BLaER1 treated with 17β-estradiol and CSF1 and Interleukin-3, amounts not matched to agents 10 nM and 100 nM (cell line): Measurements from ENCODE around the gene RFESD.
A peak's percentile ranks its signal among the peaks of the same experiment; 100 is the strongest.
"Not testable (repeated sequence)": the region's sequence is repeated elsewhere in the genome, so short reads cannot be mapped to it uniquely, and the experiment has no call there.

Source experiments
- H3K27ac ChIP-seq, 11 experiments: shearing (Covaris generic); formaldehyde crosslinking; 2 replicates each; pipeline ENCODE4 v1.8.1; 2022
- H3K27me3 ChIP-seq, 11 experiments: shearing (Covaris generic); formaldehyde crosslinking; 2 replicates each; pipeline ENCODE4 v1.8.1; 2022
- H3K36me3 ChIP-seq, 11 experiments: shearing (Covaris generic); formaldehyde crosslinking; 2 replicates each; pipeline ENCODE4 v1.8.1; 2022
- H3K4me1 ChIP-seq, 10 experiments: shearing (Covaris generic); formaldehyde crosslinking; 2 replicates each; pipeline ENCODE4 v1.8.1; 2022
- H3K4me2 ChIP-seq, 11 experiments: shearing (Covaris generic); formaldehyde crosslinking; 2 replicates each; pipeline ENCODE4 v1.8.1; 2022
- H3K4me3 ChIP-seq, 10 experiments: shearing (Covaris generic); formaldehyde crosslinking; 2 replicates each; pipeline ENCODE4 v1.8.1; 2022
- H3K9ac ChIP-seq, 11 experiments: shearing (Covaris generic); formaldehyde crosslinking; 2 replicates each; pipeline ENCODE4 v1.8.1; 2022
- H3K9me3 ChIP-seq, 11 experiments: shearing (Covaris generic); formaldehyde crosslinking; replicated peaks in 1 of 11; 2 replicates each; pipeline ENCODE4 v1.8.1; 2022
- H4K20me1 ChIP-seq, 11 experiments: shearing (Covaris generic); formaldehyde crosslinking; 2 replicates each; pipeline ENCODE4 v1.8.1; 2022
- Cebpa-rat ChIP-seq, 11 experiments: shearing (Covaris generic); IDR thresholded peaks; 2 replicates each; pipeline ENCODE4 v1.8.1; 2022

Gene RFESD

GRCh38 chr5:95633671-95634070, 12.9 kb upstream of the RFESD start:
- Histone ChIP-seq H3K4me2 (no peak overlapping the region), H3K27ac (no peak overlapping the region), H4K20me1 (no peaks in the 10 kb centered on the region), H3K36me3 (no peaks in the 10 kb centered on the region), H3K4me3 (no peak overlapping the region), H3K27me3 (no peaks in the 10 kb centered on the region), H3K9ac (no peak overlapping the region), H3K9me3 (peaks cover 0 to 14% (median 7%) of the 10 kb centered on the region in 11 experiments; a peak in 11 of 22 replicates), H3K4me1 (peaks cover 17 to 37% (median 30%) of the 10 kb centered on the region in 10 experiments; a peak in 19 of 20 replicates)
- no peak for TF ChIP-seq Cebpa-rat (IDR thresholded peaks at IDR 0.05)

- Histone ChIP-seq H4K20me1 (no peaks in the 10 kb centered on the region), H3K36me3 (no peaks in the 10 kb centered on the region), H3K4me2 (no peak overlapping the region), H3K9me3 (peaks cover 0 to 12% (median 5%) of the 10 kb centered on the region in 11 experiments; a peak in 10 of 22 replicates), H3K4me3 (no peak overlapping the region), H3K4me1 (peaks cover 15 to 33% (median 26%) of the 10 kb centered on the region in 10 experiments; a peak in 18 of 20 replicates), H3K9ac (no peak overlapping the region), H3K27me3 (no peaks in the 10 kb centered on the region), H3K27ac (no peak overlapping the region)
- TF ChIP-seq Cebpa-rat (IDR thresholded peaks at IDR 0.05), result no peak
Observed at GRCh38 chr5:95634081-95634480, 12.5 kb upstream of the RFESD start.

- H3K4me3 ChIP-seq, result no peak overlapping the region
Observed at GRCh38 chr5:95638632-95639031, 7.9 kb upstream of the RFESD start.

GRCh38 chr5:95641741-95642220, 4.8 kb upstream of the RFESD start:
- H3K4me1 ChIP-seq, result peaks cover 3 to 20% (median 13%) of the 10 kb centered on the region in 10 experiments; a peak in 18 of 20 replicates
- no peaks in the 10 kb centered on the region for H4K20me1 ChIP-seq
- TF ChIP-seq Cebpa-rat (IDR thresholded peaks at IDR 0.05), result no peak
- no peaks in the 10 kb centered on the region for H3K36me3 ChIP-seq
- H3K4me3 ChIP-seq, result no peak overlapping the region
- H3K4me2 ChIP-seq, result no peak overlapping the region
- H3K9ac ChIP-seq, result no peak overlapping the region
- no peaks in the 10 kb centered on the region for H3K9me3 ChIP-seq
- no peaks in the 10 kb centered on the region for H3K27me3 ChIP-seq
- no peak overlapping the region for H3K27ac ChIP-seq

More at GRCh38 chr5:95638632-95639031, 7.9 kb upstream of the RFESD start:
- no peak overlapping the region for H3K4me2 ChIP-seq
- H3K9ac ChIP-seq, result no peak overlapping the region
- H3K36me3 ChIP-seq, result no peaks in the 10 kb centered on the region
- H4K20me1 ChIP-seq, result no peaks in the 10 kb centered on the region
- TF ChIP-seq Cebpa-rat (IDR thresholded peaks at IDR 0.05), result no peak
- no peak overlapping the region for H3K27ac ChIP-seq
- H3K4me1 ChIP-seq, result no peaks in the 10 kb centered on the region
- H3K9me3 ChIP-seq, result no peaks in the 10 kb centered on the region
- H3K27me3 ChIP-seq, result no peaks in the 10 kb centered on the region

GRCh38 chr5:95643152-95643551, 3.4 kb upstream of the RFESD start:
- no peak overlapping the region for H3K9ac ChIP-seq
- no peak for TF ChIP-seq Cebpa-rat (IDR thresholded peaks at IDR 0.05)
- no peaks in the 10 kb centered on the region for H3K36me3 ChIP-seq
- H3K4me1 ChIP-seq, result peaks cover 15 to 33% (median 26%) of the 10 kb centered on the region in 10 experiments
- no peaks in the 10 kb centered on the region for H3K27me3 ChIP-seq
- H3K4me2 ChIP-seq, result no peak overlapping the region
- H3K27ac ChIP-seq, result no peak overlapping the region
- no peaks in the 10 kb centered on the region for H4K20me1 ChIP-seq
- no peak overlapping the region for H3K4me3 ChIP-seq
- H3K9me3 ChIP-seq, result no peaks in the 10 kb centered on the region

- peak overlapping the region in 2 of 11 experiments; percentile 15 to 20; a peak in 1 of 22 replicates for H3K27ac ChIP-seq
- H3K9ac ChIP-seq, result peak overlapping the region in 5 of 11 experiments; percentile 7 to 53 (median 14); a peak in 5 of 22 replicates
- H3K27me3 ChIP-seq, result no peaks in the 10 kb centered on the region
- no peak for TF ChIP-seq Cebpa-rat (IDR thresholded peaks at IDR 0.05)
- no peaks in the 10 kb centered on the region for H4K20me1 ChIP-seq
- no peaks in the 10 kb centered on the region for H3K9me3 ChIP-seq
- H3K36me3 ChIP-seq, result no peaks in the 10 kb centered on the region
- peaks cover 15 to 38% (median 26%) of the 10 kb centered on the region in 10 experiments for H3K4me1 ChIP-seq
- no peak overlapping the region for H3K4me3 ChIP-seq
- peak overlapping the region in 4 of 11 experiments; percentile 4 to 39 (median 18); a peak in 3 of 22 replicates for H3K4me2 ChIP-seq
Observed at GRCh38 chr5:95644351-95645042, 2.1 kb upstream of the RFESD start.

- peak overlapping the region in 9 of 10 experiments; percentile 55 to 72 (median 62); a peak in 15 of 20 replicates for H3K4me3 ChIP-seq
- peak overlapping the region; percentile 80 to 97 (median 93) for H3K4me2 ChIP-seq
- peak overlapping the region in 4 of 11 experiments; percentile 77 to 83 (median 82); a peak in 5 of 22 replicates for H3K9ac ChIP-seq
Observed at GRCh38 chr5:95646226-95646568, 380 bp upstream of the RFESD start.

GRCh38 chr5:95647886-95648860, 1.6 kb downstream of the RFESD start:
- Histone ChIP-seq H3K36me3 (no peaks in the 10 kb centered on the region), H3K27ac (peak overlapping the region in 7 of 11 experiments; percentile 74 to 90 (median 88); a peak in 9 of 22 replicates), H3K4me1 (peaks cover 15 to 38% (median 26%) of the 10 kb centered on the region in 10 experiments), H3K9me3 (no peaks in the 10 kb centered on the region), H3K27me3 (no peaks in the 10 kb centered on the region), H4K20me1 (no peaks in the 10 kb centered on the region), H3K4me2 (peak overlapping the region; percentile 80 to 97 (median 93)), H3K9ac (peak overlapping the region in 2 of 11 experiments; percentile 79 to 82; a peak in 4 of 22 replicates), H3K4me3 (peak overlapping the region in 1 of 10 experiments; percentile 55; a peak in 1 of 20 replicates)
- TF ChIP-seq Cebpa-rat (IDR thresholded peaks at IDR 0.05), result no peak

More at GRCh38 chr5:95646226-95646568, 380 bp upstream of the RFESD start:
- H4K20me1 ChIP-seq, H3K36me3 ChIP-seq, H3K9me3 ChIP-seq, H3K27me3 ChIP-seq: not testable (repeated sequence)
- H3K27ac ChIP-seq, result peak overlapping the region in 7 of 11 experiments; percentile 81 to 90 (median 88); a peak in 9 of 22 replicates
- H3K4me1 ChIP-seq, result peaks cover 15 to 38% (median 26%) of the 10 kb centered on the region in 10 experiments

GRCh38 chr5:95649274-95649673, 2.7 kb downstream of the RFESD start:
- H3K36me3 ChIP-seq, result no peaks in the 10 kb centered on the region
- no peaks in the 10 kb centered on the region for H3K9me3 ChIP-seq
- no peak overlapping the region for H3K4me3 ChIP-seq
- no peak for TF ChIP-seq Cebpa-rat (IDR thresholded peaks at IDR 0.05)
- peaks cover 12 to 32% (median 22%) of the 10 kb centered on the region in 10 experiments for H3K4me1 ChIP-seq
- no peaks in the 10 kb centered on the region for H4K20me1 ChIP-seq
- H3K27me3 ChIP-seq, result no peaks in the 10 kb centered on the region
- H3K4me2 ChIP-seq, result no peak overlapping the region
- H3K27ac ChIP-seq, result no peak overlapping the region
- no peak overlapping the region for H3K9ac ChIP-seq
